Endothelial cell of umbilical vein (primary cell): ENCODE measurements around the gene OR10Z1. TPM values are rescaled to one million over a fixed set of nuclear protein-coding genes. Genes with fewer than 3 reads are reported as not detected.

Experiments used
- BruUV-seq: library from RNA; stranded (reverse); fragments of 400-500 nt; replicated peaks from 2 replicates; lab custom pipeline; 2021; lab: Mats Ljungman, UMichigan
- CTCF ChIA-PET: fragments of 300-600, 350-600 bp; sonication (Branson Sonifier 250); formaldehyde crosslinking; loops from one replicate; lab custom pipeline; 2021; ENCODE audit warnings: antibody characterized with exemption, inconsistent platforms; lab: Charles Lee
- POLR2A ChIA-PET: fragments of 300-600, 350-600 bp; sonication (Branson Sonifier 250); formaldehyde crosslinking; loops from one replicate; lab custom pipeline; 2021; ENCODE audit warnings: antibody characterized with exemption, inconsistent platforms; lab: Charles Lee
- DNase-seq: peaks from one replicate; pipeline ENCODE4 v3.0.0-alpha.2; 2011; ENCODE audit warnings: low read depth, low spot score
- FAIRE-seq: peaks from 2 replicates; lab custom pipeline; 2011; peaks lifted over from hg19 to GRCh38; lab: Jason Lieb, UNC
- H2AFZ ChIP-seq: 2 replicates; pipeline ENCODE4 v1.6.0; 2012; ENCODE audit warnings: low read depth, low read length, control low read depth, inconsistent platforms
- H3K27ac ChIP-seq: 2 replicates; pipeline ENCODE4 v1.5.1; 2011; ENCODE audit warnings: low read depth, mild to moderate bottlenecking, control low read depth, low read length, moderate library complexity; ENCODE audit not compliant: insufficient read depth
- H3K27me3 ChIP-seq, 2 experiments: 2 replicates each; pipeline versions ENCODE4 v1.6.0 to v1.6.1; 2011; ENCODE audit warnings: low read length in 2 of 2, mixed read lengths in 1 of 2; ENCODE audit not compliant: control insufficient read depth in 2 of 2, insufficient read depth in 2 of 2
- H3K36me3 ChIP-seq, 2 experiments: 2 replicates in 1 of 2; 3 replicates in 1 of 2; pipeline ENCODE4 v1.5.1; 2011; ENCODE audit warnings: low read length in 2 of 2, mild to moderate bottlenecking in 1 of 2, moderate library complexity in 1 of 2; ENCODE audit not compliant: control insufficient read depth in 2 of 2, insufficient read depth in 2 of 2; ENCODE audit errors: extremely low read depth in 1 of 2
- H3K4me1 ChIP-seq: 3 replicates; pipeline ENCODE4 v1.5.1; 2011; ENCODE audit warnings: mild to moderate bottlenecking, low read length; ENCODE audit not compliant: control insufficient read depth, insufficient read depth; ENCODE audit errors: extremely low read depth
- H3K4me2 ChIP-seq: 2 replicates; pipeline ENCODE4 v1.6.1; 2011; ENCODE audit warnings: low read length, control low read depth, mixed read lengths; ENCODE audit not compliant: insufficient read depth
- H3K4me3 ChIP-seq, 3 experiments: fragments of 200-600 bp in 1 of 3; sonication (generic), shearing (Covaris generic) in 1 of 3; replicated peaks in 1 of 3; 2 replicates each; pipeline ENCODE4 v1.5.1; 2011 to 2016; ENCODE audit warnings: control low read depth in 3 of 3, low read length in 3 of 3, mild to moderate bottlenecking in 2 of 3, inconsistent platforms in 1 of 3, low read depth in 1 of 3, moderate library complexity in 1 of 3; ENCODE audit not compliant: insufficient read depth in 1 of 3
- H3K79me2 ChIP-seq: 2 replicates; pipeline ENCODE4 v1.6.0; 2012; ENCODE audit warnings: low read length, inconsistent platforms; ENCODE audit not compliant: control insufficient read depth, insufficient read depth
- H3K9ac ChIP-seq: replicated peaks from 2 replicates; pipeline ENCODE3; 2011; ENCODE audit warnings: low read length, control low read depth; ENCODE audit not compliant: insufficient read depth; ENCODE audit errors: extremely low read depth
- H3K9me1 ChIP-seq: replicated peaks from 3 replicates; pipeline ENCODE4 v1.6.0; 2011; ENCODE audit warnings: mild to moderate bottlenecking, low read length; ENCODE audit not compliant: control insufficient read depth, insufficient read depth; ENCODE audit errors: extremely low read depth
- H3K9me3 ChIP-seq: replicated peaks from 2 replicates; pipeline ENCODE4 v1.5.1; 2012; ENCODE audit warnings: low read length, inconsistent platforms; ENCODE audit not compliant: control insufficient read depth, insufficient read depth
- H4K20me1 ChIP-seq: replicated peaks from 2 replicates; pipeline ENCODE3; 2011; ENCODE audit warnings: mild to moderate bottlenecking, low read length; ENCODE audit not compliant: control insufficient read depth, insufficient read depth; ENCODE audit errors: extremely low read depth
- FOS ChIP-seq: IDR thresholded peaks from 2 replicates; pipeline ENCODE4 v1.6.1; 2011; ENCODE audit warnings: mild to moderate bottlenecking, low read length, moderate library complexity, borderline replicate concordance; ENCODE audit not compliant: insufficient read depth
- GATA2 ChIP-seq: IDR thresholded peaks from 2 replicates; pipeline ENCODE4 v1.7.0; 2011; ENCODE audit warnings: low read depth, mild to moderate bottlenecking, moderate library complexity, mixed read lengths, low read length; ENCODE audit not compliant: insufficient read length, insufficient read depth
- POLR2A ChIP-seq: IDR thresholded peaks from 2 replicates; pipeline ENCODE4 v1.6.1; 2012; ENCODE audit warnings: low read depth, mild to moderate bottlenecking, control low read depth, low read length
- dilution Hi-C: fragments of 300-500 bp; cut with MboI; formaldehyde crosslinking; loops from one replicate; pipeline ENCODE4 v1.15.0; 2019; ENCODE audit warnings: low sequenced_read_pairs; ENCODE audit not compliant: extremely low pct_ligation_motif_present
- intact Hi-C: fragments of 100-400 bp; cut with micrococcal nuclease; formaldehyde crosslinking; loops from one replicate; pipeline ENCODE4 v1.10.0; 2022
- polyA plus RNA-seq, 4 experiments: library from polyadenylated mRNA; depleted of rRNA in 3 of 4; stranded (reverse) in 3 of 4; unstranded in 1 of 4; fragments of >200 nt; gene quantifications; 2 replicates each; pipeline versions ENCODE4 v1.2.1 to v1.2.3, GENCODE V29; 2011 to 2012; ENCODE audit warnings: missing spikeins in 1 of 4
- total RNA-seq: library from RNA; stranded (reverse); gene quantifications from 2 replicates; pipeline ENCODE4 v1.2.3, GENCODE V29; 2021

The OR10Z1 gene
- total and polyA plus RNA-seq, 2 donors (not counting 3 experiments of a cell fraction or from before 2014, with no cell fraction given) = not detected

DNA sequence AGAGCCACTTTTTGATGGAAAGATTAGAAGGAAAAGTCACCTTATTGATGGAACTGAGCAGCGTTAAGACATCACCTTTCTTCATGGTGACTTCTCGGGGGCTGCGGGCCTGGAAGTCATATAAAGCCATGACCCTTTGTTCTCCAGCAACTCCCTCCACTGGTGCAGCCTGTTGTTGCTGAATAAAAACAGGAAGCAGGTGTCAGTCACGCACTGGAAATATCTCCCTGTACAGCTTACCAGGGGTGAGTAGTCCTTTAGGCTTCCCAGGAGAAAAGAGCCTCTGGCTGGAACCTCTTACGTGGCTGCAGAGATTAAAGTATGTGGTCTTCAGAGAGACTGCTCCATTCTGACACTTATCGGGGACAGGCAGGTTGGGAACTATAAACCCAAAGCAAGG, 49.5 kb downstream of the OR10Z1 start:
- POLR2A ChIA-PET = no interaction called here
- dilution Hi-C loops (no loop called here), intact Hi-C loops (no loop called here)
- no peaks in the 10 kb centered on the region for H3K36me3 ChIP-seq
- FAIRE-seq (peak; percentile 48), DNase-seq (peak; percentile 70)
- no peak overlapping the region for H2AFZ ChIP-seq
- no peaks in the 10 kb centered on the region for H3K4me1 ChIP-seq
- no peak overlapping the region for H3K4me3 ChIP-seq
- H3K27ac ChIP-seq = no peak overlapping the region
- H4K20me1 ChIP-seq = no peaks in the 10 kb centered on the region
- peaks cover 0 to 2% of the 10 kb centered on the region in 2 experiments for H3K27me3 ChIP-seq
- peak; percentile 43 for TF ChIP-seq GATA2
- peak; percentile 39 for TF ChIP-seq FOS
- no peak for TF ChIP-seq POLR2A
- H3K79me2 ChIP-seq = no peaks in the 10 kb centered on the region
- H3K9me1 ChIP-seq = no peaks in the 10 kb centered on the region
- CTCF ChIA-PET = no interaction called here
- no TSS peak for BruUV-seq
- no peak overlapping the region for H3K9ac ChIP-seq
- H3K9me3 ChIP-seq = no peaks in the 10 kb centered on the region
- no peak overlapping the region for H3K4me2 ChIP-seq

Other genes with a start within 250 kb of the OR10Z1 start
- not detected in 2 replicates for gene OR10T2, start 205.8 kb upstream of the OR10Z1 start, total RNA-seq
- gene OR10T2, start 205.8 kb upstream of the OR10Z1 start, polyA plus RNA-seq = not detected in 2 replicates
- not detected in 2 replicates for gene OR10K2, start 179.0 kb upstream of the OR10Z1 start, total RNA-seq
- not detected in 2 replicates for gene OR10K2, start 179.0 kb upstream of the OR10Z1 start, polyA plus RNA-seq
- gene OR10K1, start 143.4 kb upstream of the OR10Z1 start, total RNA-seq = not detected in 2 replicates
- gene OR10K1, start 143.4 kb upstream of the OR10Z1 start, polyA plus RNA-seq = not detected in 2 replicates
- gene OR10R2, start 133.0 kb upstream of the OR10Z1 start, total RNA-seq = not detected in 2 replicates
- gene OR10R2, start 133.0 kb upstream of the OR10Z1 start, polyA plus RNA-seq = not detected in 2 replicates
- not detected in 2 replicates for gene OR6Y1, start 50.9 kb upstream of the OR10Z1 start, total RNA-seq
- not detected in 2 replicates for gene OR6Y1, start 50.9 kb upstream of the OR10Z1 start, polyA plus RNA-seq
- not detected in 2 replicates for gene OR6P1, start 34.7 kb upstream of the OR10Z1 start, total RNA-seq
- gene OR6P1, start 34.7 kb upstream of the OR10Z1 start, polyA plus RNA-seq = not detected in 2 replicates
- gene OR10X1, start 25.4 kb upstream of the OR10Z1 start, total RNA-seq = not detected in 2 replicates
- gene OR10X1, start 25.4 kb upstream of the OR10Z1 start, polyA plus RNA-seq = not detected in 2 replicates
- 0.48 and 0.84 TPM in 2 replicates for gene SPTA1, start 81.4 kb downstream of the OR10Z1 start, total RNA-seq
- gene SPTA1, start 81.4 kb downstream of the OR10Z1 start, polyA plus RNA-seq = 0.01 and 0.11 TPM in 2 replicates
- gene OR6K2, start 95.4 kb downstream of the OR10Z1 start, total RNA-seq = not detected in 2 replicates
- not detected in 2 replicates for gene OR6K2, start 95.4 kb downstream of the OR10Z1 start, polyA plus RNA-seq
- gene OR6K3, start 115.5 kb downstream of the OR10Z1 start, total RNA-seq = not detected in 2 replicates
- not detected in 2 replicates for gene OR6K3, start 115.5 kb downstream of the OR10Z1 start, polyA plus RNA-seq
- not detected in 2 replicates for gene OR6K6, start 149.5 kb downstream of the OR10Z1 start, total RNA-seq
- gene OR6K6, start 149.5 kb downstream of the OR10Z1 start, polyA plus RNA-seq = not detected in 2 replicates
- gene OR6N1, start 166.9 kb downstream of the OR10Z1 start, total RNA-seq = not detected in 2 replicates
- gene OR6N1, start 166.9 kb downstream of the OR10Z1 start, polyA plus RNA-seq = not detected in 2 replicates
- gene OR6N2, start 175.9 kb downstream of the OR10Z1 start, total RNA-seq = not detected in 2 replicates
- gene OR6N2, start 175.9 kb downstream of the OR10Z1 start, polyA plus RNA-seq = not detected in 2 replicates
- gene MNDA, start 226.1 kb downstream of the OR10Z1 start, total RNA-seq = not detected in 2 replicates
- gene MNDA, start 226.1 kb downstream of the OR10Z1 start, polyA plus RNA-seq = not detected in 2 replicates